Spleen (tissue), 11 donors: ENCODE measurements around the gene TGFBI. TPM values are rescaled to one million over a fixed set of nuclear protein-coding genes. Genes with fewer than 3 reads are reported as not detected.
A peak's percentile ranks its signal among the peaks of the same experiment; 100 is the strongest.

Source experiments
- DNase-seq: peaks from one replicate; pipeline ENCODE4 v3.0.0-alpha.2; 2020
- H3K27ac ChIP-seq, 8 donors: fragments of 200-600 bp; sonication (generic) in 7 of 8; 1 replicate in 4 of 8; 2 replicates in 4 of 8; pipeline versions ENCODE4 v1.5.0 to v1.8.0; 2016 to 2021; ENCODE audit warnings: inconsistent platforms in 4 of 8, mild to moderate bottlenecking in 4 of 8, moderate library complexity in 1 of 8
- H3K27me3 ChIP-seq, 7 donors: fragments of 200-600 bp; sonication (generic) in 6 of 7; replicated peaks in 1 of 7; 1 replicate in 4 of 7; 2 replicates in 3 of 7; pipeline versions ENCODE4 v1.5.0 to v1.8.0; 2016 to 2021; ENCODE audit warnings: inconsistent platforms in 3 of 7, mild to moderate bottlenecking in 1 of 7
- H3K36me3 ChIP-seq, 6 donors: fragments of 200-600 bp; sonication (generic) in 5 of 6; 1 replicate in 4 of 6; 2 replicates in 2 of 6; pipeline versions ENCODE4 v1.5.0 to v1.8.0; 2016 to 2021; ENCODE audit warnings: inconsistent platforms in 2 of 6
- H3K4me1 ChIP-seq, 6 donors: fragments of 200-600 bp; sonication (generic) in 5 of 6; 1 replicate in 3 of 6; 2 replicates in 3 of 6; pipeline versions ENCODE4 v1.5.0 to v1.8.0; 2016 to 2021; ENCODE audit warnings: inconsistent platforms in 3 of 6
- H3K4me3 ChIP-seq, 8 donors: fragments of 200-600 bp; sonication (generic) in 7 of 8; 1 replicate in 4 of 8; 2 replicates in 4 of 8; pipeline versions ENCODE4 v1.5.0 to v1.8.0; 2016 to 2021; ENCODE audit warnings: inconsistent platforms in 4 of 8, mild to moderate bottlenecking in 4 of 8, moderate library complexity in 2 of 8
- H3K9me3 ChIP-seq, 8 donors: fragments of 200-600 bp; sonication (generic) in 7 of 8; 1 replicate in 4 of 8; 2 replicates in 4 of 8; pipeline versions ENCODE4 v1.5.0 to v1.8.0; 2016 to 2021; ENCODE audit warnings: inconsistent platforms in 4 of 8
- CTCF ChIP-seq, 11 experiments: fragments of 200-600 bp in 7 of 11; fragments of 450-650 bp in 4 of 11; sonication (generic) in 4 of 11; IDR thresholded peaks in 8 of 11; conservative IDR thresholded peaks in 3 of 11; 1 replicate in 7 of 11; 2 replicates in 4 of 11; pipeline versions ENCODE4 v1.4.0 to v1.8.0; 2016 to 2021; ENCODE audit warnings: antibody characterized with exemption in 11 of 11, inconsistent platforms in 4 of 11, mild to moderate bottlenecking in 1 of 11
- POLR2A ChIP-seq, 3 donors: fragments of 450-650 bp; IDR thresholded peaks; one replicate each; pipeline ENCODE4 v1.5.1; 2017; ENCODE audit warnings: antibody characterized with exemption in 3 of 3, mild to moderate bottlenecking in 1 of 3
- POLR2AphosphoS5 ChIP-seq, 3 donors: sonication (generic); formaldehyde crosslinking; IDR thresholded peaks; one replicate each; pipeline ENCODE4 v1.5.1; 2017; ENCODE audit warnings: antibody characterized with exemption in 3 of 3
- WGBS, 5 donors: extraction: QIAGEN DNeasy Blood & Tissue Kit in 3 of 5; methylation state at CpG; one replicate each; pipeline versions ENCODE4 v1.1.5 to v1.1.7; 2013 to 2018; 5-methylcytosine and 5-hydroxymethylcytosine counted together
- intact Hi-C: fragments of 100-400 bp; cut with DNase I; formaldehyde crosslinking; loops from one replicate; pipeline ENCODE4 v1.15.0; 2023; ENCODE audit warnings: low total_unique reads
- polyA plus RNA-seq, 3 donors: library from polyadenylated mRNA; stranded (reverse); fragments of 200-250 nt; gene quantifications; one replicate each; pipeline ENCODE4 v1.2.1, GENCODE V29; 2013
- total RNA-seq, 7 donors: library from RNA; depleted of rRNA in 3 of 7; stranded (reverse); fragments of >200 nt in 3 of 7; fragmentation: NEBNext Ultra II Directional in 4 of 7; extraction: Animal tissue kit (Norgen Biotek cat#: 25700) in 4 of 7; gene quantifications; one replicate each; pipeline versions ENCODE4 v1.1.0 to v1.2.1, GENCODE V29; 2016 to 2021
- donor health status: healthy with polysubstance abuse.
- donor health status: DM: no; HTN: no; CAD: no; lungs with moderate emphysema.
- donor health status: DM: no; HTN: no; CAD: no.
- donor health status: Bipolar disorder and iron deficiency.
- donor health status: healthy.
- donor health status: DM: no; HTN: no; CAD: no.
- donor health status: DM: yes; HTN: yes; CAD: no.

Gene TGFBI
- total and polyA plus RNA-seq, 10 donors, result 31.0 to 214 (median 149) TPM

- H3K4me1 ChIP-seq, result peaks cover 0 to 9% (median 0%) of the 10 kb centered on the region in 6 donors
- H3K27me3 ChIP-seq, result peaks cover 0 to 19% (median 0%) of the 10 kb centered on the region in 7 donors
- no peak overlapping the region for H3K27ac ChIP-seq
- TF ChIP-seq POLR2A (IDR thresholded peaks at IDR 0.05) (no peak), POLR2AphosphoS5 (IDR thresholded peaks at IDR 0.05) (no peak), CTCF (IDR thresholded peaks at IDR 0.05 in 8 of 11, conservative IDR thresholded peaks at IDR 0.05 in 3 of 11) (no peak)
- intact Hi-C loops, result no loop called here
- DNase-seq, result no peak
- no peaks in the 10 kb centered on the region for H3K36me3 ChIP-seq
- 91 to 96% (median 93%) methylated on average over 7 of the region's 7 CpGs for WGBS, 5 donors
- no peak overlapping the region for H3K4me3 ChIP-seq
- H3K9me3 ChIP-seq, result no peaks in the 10 kb centered on the region
These were observed 5.8 kb upstream of the TGFBI start for GRCh38 chr5:136022965-136023364.

- no peak overlapping the region for H3K4me3 ChIP-seq
- intact Hi-C loops, result no loop called here
- peak overlapping the region in 2 of 8 donors; percentile 1 to 34 for H3K27ac ChIP-seq
- H3K36me3 ChIP-seq, result no peaks in the 10 kb centered on the region
- WGBS, 5 donors, result 56 to 72% (median 64%) methylated on average over 9 of the region's 9 CpGs
- peaks cover 0 to 20% (median 4%) of the 10 kb centered on the region in 6 donors for H3K4me1 ChIP-seq
- TF ChIP-seq POLR2AphosphoS5 (IDR thresholded peaks at IDR 0.05), result no peak
- no peak for TF ChIP-seq POLR2A (IDR thresholded peaks at IDR 0.05)
- TF ChIP-seq CTCF (IDR thresholded peaks at IDR 0.05 in 8 of 11, conservative IDR thresholded peaks at IDR 0.05 in 3 of 11), result no peak
- no peaks in the 10 kb centered on the region for H3K9me3 ChIP-seq
- H3K27me3 ChIP-seq, result peaks cover 0 to 30% (median 7%) of the 10 kb centered on the region in 7 donors
- DNase-seq, result no peak
These were observed 4.7 kb upstream of the TGFBI start for GRCh38 chr5:136023958-136024541.

DNA sequence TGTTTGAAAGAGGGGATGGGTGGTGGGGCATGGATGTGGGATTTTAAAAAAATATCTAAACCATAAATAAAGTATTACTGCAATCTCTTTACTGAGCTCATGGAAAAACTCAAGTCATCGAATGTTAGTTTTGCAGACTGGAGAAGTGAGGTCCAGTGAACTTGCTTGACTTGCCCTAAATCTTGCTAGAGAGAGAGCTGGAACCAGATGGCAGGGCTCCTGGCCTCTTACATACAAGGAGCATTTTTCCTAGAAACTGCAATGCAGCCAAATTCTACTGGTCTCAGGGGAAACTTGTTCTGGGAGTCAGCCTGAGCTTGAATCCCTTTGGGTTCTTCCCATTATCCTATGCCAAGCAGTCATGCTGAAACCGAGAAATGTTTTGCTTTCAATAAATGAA is 2.9 kb upstream of the TGFBI start:
- DNase-seq, result no peak
- Histone ChIP-seq H3K36me3 (no peaks in the 10 kb centered on the region), H3K27me3 (peaks cover 0 to 38% (median 10%) of the 10 kb centered on the region in 7 donors), H3K27ac (no peak overlapping the region), H3K4me1 (peaks cover 0 to 30% (median 15%) of the 10 kb centered on the region in 6 donors), H3K9me3 (no peaks in the 10 kb centered on the region), H3K4me3 (no peak overlapping the region)
- TF ChIP-seq POLR2AphosphoS5 (IDR thresholded peaks at IDR 0.05) (no peak), POLR2A (IDR thresholded peaks at IDR 0.05) (no peak), CTCF (IDR thresholded peaks at IDR 0.05 in 8 of 11, conservative IDR thresholded peaks at IDR 0.05 in 3 of 11) (no peak)
- intact Hi-C loops, result no loop called here
- WGBS, 5 donors, result 79 to 94% (median 85%) methylated on average over 2 of the region's 2 CpGs

DNA sequence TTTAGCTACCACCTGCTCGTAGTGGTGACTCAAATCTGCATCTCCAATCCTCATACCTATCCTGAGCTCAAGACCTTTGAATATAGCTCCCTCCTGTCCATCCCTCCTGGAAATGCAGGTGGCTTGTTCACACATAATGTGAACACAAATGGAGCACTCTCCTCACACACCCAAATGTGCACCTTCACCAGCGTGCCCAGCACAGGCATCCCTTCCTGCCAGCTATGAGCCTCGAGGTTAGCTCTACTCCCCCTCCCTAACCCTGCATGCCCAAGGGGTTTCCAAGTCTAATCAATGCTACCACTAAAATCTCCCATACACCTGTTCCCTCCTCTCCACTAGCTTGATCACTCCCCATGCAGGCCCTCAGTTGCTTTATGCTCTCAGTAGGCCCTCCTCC is 2.2 kb upstream of the TGFBI start:
- H3K36me3 ChIP-seq, result no peaks in the 10 kb centered on the region
- no peaks in the 10 kb centered on the region for H3K9me3 ChIP-seq
- no peak for TF ChIP-seq POLR2A (IDR thresholded peaks at IDR 0.05)
- TF ChIP-seq POLR2AphosphoS5 (IDR thresholded peaks at IDR 0.05), result no peak
- no peak for TF ChIP-seq CTCF (IDR thresholded peaks at IDR 0.05 in 8 of 11, conservative IDR thresholded peaks at IDR 0.05 in 3 of 11)
- peak; percentile 19 for DNase-seq
- no peak overlapping the region for H3K4me3 ChIP-seq
- H3K4me1 ChIP-seq, result peaks cover 0 to 37% (median 18%) of the 10 kb centered on the region in 6 donors
- intact Hi-C loops, result no loop called here
- no peak overlapping the region for H3K27ac ChIP-seq
- 75 to 93% (median 88%) methylated on average over 3 of the region's 3 CpGs for WGBS, 5 donors
- peaks cover 0 to 38% (median 10%) of the 10 kb centered on the region in 7 donors for H3K27me3 ChIP-seq
